Liver (tissue), 9 donors: ENCODE data around the gene ANKRD27. TPM values are rescaled to one million over a fixed set of nuclear protein-coding genes. Genes with fewer than 3 reads are reported as not detected.

ENCODE experiments used
- DNase-seq: peaks from one replicate; pipeline ENCODE4 v3.0.0-alpha.2; 2017; ENCODE audit warnings: low spot score
- H3K27ac ChIP-seq, 2 donors: one replicate each; pipeline ENCODE4 v1.7.0; 2013; ENCODE audit warnings: inconsistent platforms in 2 of 2, low read length in 2 of 2, control low read depth in 1 of 2, low read depth in 1 of 2, mild to moderate bottlenecking in 1 of 2
- H3K27me3 ChIP-seq, 4 donors: one replicate each; pipeline versions ENCODE4 v1.6.1 to v1.7.0; 2013; ENCODE audit warnings: low read length in 3 of 4, inconsistent platforms in 1 of 4, mild to moderate bottlenecking in 1 of 4, moderate library complexity in 1 of 4; ENCODE audit not compliant: control insufficient read depth in 4 of 4, insufficient read depth in 4 of 4
- H3K36me3 ChIP-seq, 4 donors: one replicate each; pipeline versions ENCODE4 v1.6.1 to v1.7.0; 2013; ENCODE audit warnings: low read length in 3 of 4, mild to moderate bottlenecking in 3 of 4, low read depth in 1 of 4, moderate library complexity in 1 of 4; ENCODE audit not compliant: control insufficient read depth in 4 of 4, insufficient read depth in 3 of 4
- H3K4me1 ChIP-seq, 4 donors: one replicate each; pipeline versions ENCODE4 v1.6.1 to v1.7.0; 2013; ENCODE audit warnings: low read length in 3 of 4, mild to moderate bottlenecking in 3 of 4, moderate library complexity in 1 of 4; ENCODE audit not compliant: control insufficient read depth in 4 of 4, insufficient read depth in 4 of 4
- H3K4me3 ChIP-seq, 3 donors: one replicate each; pipeline versions ENCODE4 v1.6.1 to v1.7.0; 2013; ENCODE audit warnings: low read length in 3 of 3, control low read depth in 1 of 3, low read depth in 1 of 3, mild to moderate bottlenecking in 1 of 3
- H3K9ac ChIP-seq, 2 donors: one replicate each; pipeline ENCODE4 v1.7.0; 2013; ENCODE audit warnings: low read length in 2 of 2, mild to moderate bottlenecking in 2 of 2, moderate library complexity in 2 of 2, control low read depth in 1 of 2, low read depth in 1 of 2
- H3K9me3 ChIP-seq, 4 donors: one replicate each; pipeline versions ENCODE4 v1.6.1 to v1.7.0; 2013; ENCODE audit warnings: low read length in 3 of 4; ENCODE audit not compliant: control insufficient read depth in 4 of 4
- CTCF ChIP-seq: fragments of 150-350 bp; IDR thresholded peaks from 2 replicates; pipeline ENCODE4 v1.5.1; 2017; ENCODE audit warnings: improper control_type of control experiment, low read depth, low read length; ENCODE audit not compliant: missing input control
- EGR1 ChIP-seq, 2 donors: IDR thresholded peaks; 2 replicates each; pipeline ENCODE4 v1.6.1; 2016 to 2018; ENCODE audit warnings: antibody characterized with exemption in 2 of 2, low read depth in 2 of 2
- FOXA1 ChIP-seq: IDR thresholded peaks from 2 replicates; pipeline ENCODE4 v1.6.1; 2016; ENCODE audit warnings: antibody characterized with exemption
- FOXA2 ChIP-seq: IDR thresholded peaks from 2 replicates; pipeline ENCODE4 v1.6.1; 2016; ENCODE audit warnings: antibody characterized with exemption
- GABPA ChIP-seq, 2 donors: IDR thresholded peaks in 1 of 2; conservative IDR thresholded peaks in 1 of 2; 2 replicates each; pipeline ENCODE4 v1.6.1; 2016; ENCODE audit warnings: antibody characterized with exemption in 2 of 2, mild to moderate bottlenecking in 1 of 2, moderate library complexity in 1 of 2
- HNF4A ChIP-seq, 2 donors: conservative IDR thresholded peaks; 2 replicates each; pipeline ENCODE4 v1.6.1; 2016; ENCODE audit warnings: antibody characterized with exemption in 2 of 2, mild to moderate bottlenecking in 2 of 2
- HNF4G ChIP-seq: IDR thresholded peaks from 2 replicates; pipeline ENCODE4 v1.6.1; 2016; ENCODE audit warnings: antibody characterized with exemption
- JUND ChIP-seq, 2 donors: IDR thresholded peaks; 2 replicates each; pipeline ENCODE4 v1.6.1; 2016; ENCODE audit warnings: antibody characterized with exemption in 2 of 2
- NR2F2 ChIP-seq: IDR thresholded peaks from 2 replicates; pipeline ENCODE4 v1.6.1; 2016; ENCODE audit warnings: antibody characterized with exemption
- RAD21 ChIP-seq, 2 donors: IDR thresholded peaks; 2 replicates each; pipeline ENCODE4 v1.6.1; 2016; ENCODE audit warnings: antibody characterized with exemption in 2 of 2, mild to moderate bottlenecking in 2 of 2
- REST ChIP-seq: IDR thresholded peaks from 2 replicates; pipeline ENCODE4 v1.6.1; 2016; ENCODE audit warnings: antibody characterized with exemption, mild to moderate bottlenecking
- RXRA ChIP-seq, 2 donors: IDR thresholded peaks; 2 replicates each; pipeline ENCODE4 v1.6.1; 2017 to 2018; ENCODE audit warnings: antibody characterized with exemption in 2 of 2, mild to moderate bottlenecking in 1 of 2
- SP1 ChIP-seq: IDR thresholded peaks from 2 replicates; pipeline ENCODE4 v1.6.1; 2018; ENCODE audit warnings: antibody characterized with exemption, mild to moderate bottlenecking
- TAF1 ChIP-seq: conservative IDR thresholded peaks from 2 replicates; pipeline ENCODE4 v1.6.1; 2016; ENCODE audit warnings: antibody characterized with exemption, mild to moderate bottlenecking
- YY1 ChIP-seq: IDR thresholded peaks from 2 replicates; pipeline ENCODE4 v1.6.1; 2016; ENCODE audit warnings: antibody characterized with exemption, mild to moderate bottlenecking
- WGBS: extraction: QIAGEN DNeasy Blood & Tissue Kit; methylation state at CpG from one replicate; pipeline ENCODE4 v1.1.7; 2013; 5-methylcytosine and 5-hydroxymethylcytosine counted together
- polyA plus RNA-seq, 2 donors: library from polyadenylated mRNA; stranded (reverse) in 1 of 2; unstranded in 1 of 2; fragments of 200-250 nt in 1 of 2; fragments of >200 nt in 1 of 2; fragmentation: Nextera tagmentation in 1 of 2; extraction: Ambion mirVana in 1 of 2; gene quantifications; one replicate each; pipeline versions ENCODE4 v1.2.1 to v1.2.3, GENCODE V29; 2013 to 2015
- total RNA-seq, 2 donors: library from RNA; depleted of rRNA; stranded (reverse); fragments of >200 nt; gene quantifications; one replicate each; pipeline ENCODE4 v1.2.3, GENCODE V29; 2014
- donor health status: healthy.
- donor health status: healthy.
- donor health status: healthy.
- donor health status: healthy.
- donor health status: healthy.

Gene ANKRD27
- total and polyA plus RNA-seq, 4 donors = 3.4 to 14.2 (median 7.8) TPM

GRCh38 chr19:32719611-32720059 is 44.7 kb upstream of the ANKRD27 start, which contains the start of gene TDRD12:
Gene TDRD12 (plus strand): TSS chr19:32719767. CDS start chr19:32720073, 306 bp downstream.
- DNase-seq = no peak
- H3K27ac ChIP-seq = no peak within 1 kb of the TSS
- TF ChIP-seq GABPA (IDR thresholded peaks at IDR 0.05 in 1 of 2, conservative IDR thresholded peaks at IDR 0.05 in 1 of 2) (no peak), RAD21 (IDR thresholded peaks at IDR 0.05) (no peak), EGR1 (IDR thresholded peaks at IDR 0.05; ENCODE audit: low read depth in 2 of 2) (no peak), SP1 (no peak), FOXA2 (no peak), FOXA1 (no peak)
- no peaks in the 10 kb centered on the region for H3K4me1 ChIP-seq
- WGBS = 87% methylated on average over 44 of the region's 44 CpGs
- no peaks in the 10 kb centered on the region for H3K36me3 ChIP-seq
- H3K9ac ChIP-seq = no peak within 1 kb of the TSS
- no peaks in the 10 kb centered on the region for H3K27me3 ChIP-seq
- no peak within 1 kb of the TSS for H3K4me3 ChIP-seq
- no peaks in the 10 kb centered on the region for H3K9me3 ChIP-seq

GRCh38 chr19:32718286-32718685 is 43.3 kb upstream of the ANKRD27 start:
- no peak for DNase-seq
- Histone ChIP-seq H3K27ac (no peak overlapping the region), H3K4me3 (no peak overlapping the region), H3K9ac (no peak overlapping the region), H3K4me1 (no peaks in the 10 kb centered on the region), H3K9me3 (no peaks in the 10 kb centered on the region), H3K27me3 (no peaks in the 10 kb centered on the region), H3K36me3 (peaks cover 0 to 4% (median 0%) of the 10 kb centered on the region in 4 donors)
- WGBS = 95% methylated on average over 7 of the region's 7 CpGs
- no peak for TF ChIP-seq NR2F2
- no peak for TF ChIP-seq HNF4A (conservative IDR thresholded peaks at IDR 0.05)
- no peak for TF ChIP-seq CTCF
- no peak for TF ChIP-seq REST
- no peak for TF ChIP-seq GABPA (IDR thresholded peaks at IDR 0.05 in 1 of 2, conservative IDR thresholded peaks at IDR 0.05 in 1 of 2)
- no peak for TF ChIP-seq FOXA2
- no peak for TF ChIP-seq RAD21 (IDR thresholded peaks at IDR 0.05)

- no peaks in the 10 kb centered on the region for H3K27me3 ChIP-seq
- H3K9ac ChIP-seq = no peak overlapping the region
- H3K4me3 ChIP-seq = no peak overlapping the region
- no peak for DNase-seq
- H3K27ac ChIP-seq = no peak overlapping the region
- no peaks in the 10 kb centered on the region for H3K9me3 ChIP-seq
- WGBS = 60% methylated on average over 5 of the region's 5 CpGs
- H3K4me1 ChIP-seq = no peaks in the 10 kb centered on the region
- peaks cover 0 to 4% (median under 1%) of the 10 kb centered on the region in 4 donors for H3K36me3 ChIP-seq
- TF ChIP-seq SP1 = no peak
- TF ChIP-seq FOXA1 = no peak
- TF ChIP-seq FOXA2 = no peak
- TF ChIP-seq RXRA (IDR thresholded peaks at IDR 0.05) = no peak
- TF ChIP-seq JUND (IDR thresholded peaks at IDR 0.05) = no peak
- TF ChIP-seq NR2F2 = no peak
- no peak for TF ChIP-seq CTCF
- no peak for TF ChIP-seq YY1
- TF ChIP-seq RAD21 (IDR thresholded peaks at IDR 0.05) = no peak
- no peak for TF ChIP-seq GABPA (IDR thresholded peaks at IDR 0.05 in 1 of 2, conservative IDR thresholded peaks at IDR 0.05 in 1 of 2)
- no peak for TF ChIP-seq REST
- TF ChIP-seq HNF4G = no peak
- TF ChIP-seq EGR1 (IDR thresholded peaks at IDR 0.05; ENCODE audit: low read depth in 2 of 2) = no peak
- TF ChIP-seq TAF1 = no peak
Measured at GRCh38 chr19:32717496-32717895, 42.5 kb upstream of the ANKRD27 start.
